Pancreas (tissue), 10 donors: ENCODE measurements around the gene DNAJC1. TPM values are rescaled to one million over a fixed set of nuclear protein-coding genes. Genes with fewer than 3 reads are reported as not detected.
A peak's percentile ranks its signal among the peaks of the same experiment; 100 is the strongest.

ENCODE experiments used
- ATAC-seq, 4 donors: fragments of 200-7000 bp; cut with Tn5 transposase; one replicate each; pipeline versions ENCODE4 v1.8.0 to v1.9.1; 2020; ENCODE audit warnings: mild to moderate bottlenecking in 4 of 4, moderate library complexity in 4 of 4
- DNase-seq, 6 donors: peaks; one replicate each; pipeline ENCODE4 v3.0.0-alpha.2; 2020
- FAIRE-seq: peaks from 2 replicates; lab custom pipeline; 2012; peaks lifted over from hg19 to GRCh38; lab: Jason Lieb, UNC
- H3K27ac ChIP-seq, 4 donors: fragments of 200-600 bp; sonication (generic); 1 replicate in 3 of 4; 2 replicates in 1 of 4; pipeline versions ENCODE4 v1.5.0 to v1.8.0; 2020
- H3K27me3 ChIP-seq, 4 donors: fragments of 200-600 bp; one replicate each; pipeline ENCODE4 v1.8.0; 2021
- H3K36me3 ChIP-seq, 3 donors: fragments of 200-600 bp; sonication (generic) in 1 of 3; one replicate each; pipeline versions ENCODE4 v1.5.0 to v1.8.0; 2020 to 2021
- H3K4me1 ChIP-seq, 3 donors: fragments of 200-600 bp; one replicate each; pipeline ENCODE4 v1.8.0; 2021
- H3K4me3 ChIP-seq, 4 donors: fragments of 200-600 bp; sonication (generic) in 2 of 4; one replicate each; pipeline versions ENCODE4 v1.5.0 to v1.8.0; 2020 to 2021
- H3K9me3 ChIP-seq, 4 donors: fragments of 200-600 bp; one replicate each; pipeline ENCODE4 v1.8.0; 2021
- WGBS, 2 donors: extraction: QIAGEN DNeasy Blood & Tissue Kit; methylation state at CpG; one replicate each; pipeline ENCODE4 v1.1.7; 2013; 5-methylcytosine and 5-hydroxymethylcytosine counted together
- intact Hi-C, 3 donors: fragments of 100-400 bp; cut with DNase I; formaldehyde crosslinking; loops; one replicate each; pipeline versions ENCODE4 v1.11.1 to v1.14.2; 2022
- polyA plus RNA-seq, 2 donors: library from polyadenylated mRNA; stranded (reverse); fragments of 200-250 nt; gene quantifications; one replicate each; pipeline ENCODE4 v1.2.3, GENCODE V29; 2013
- total RNA-seq, 6 donors: library from RNA; stranded (reverse); fragmentation: NEBNext Ultra II Directional in 4 of 6; extraction: Animal tissue kit (Norgen Biotek cat#: 25700) in 4 of 6; gene quantifications; one replicate each; pipeline versions ENCODE4 v1.2.1 to v1.2.4, GENCODE V29; 2021 to 2023
- TF ChIP-seq, protein P1 (sequence below), 4 donors: fragments of 200-600 bp; sonication (generic) in 3 of 4; IDR thresholded peaks; one replicate each; pipeline versions ENCODE4 v1.5.0 to v1.8.0; 2021; ENCODE audit warnings: antibody characterized with exemption in 4 of 4
- donor health status: healthy with polysubstance abuse.
- donor health status: DM: no; HTN: no; CAD: no; lungs with moderate emphysema.
- donor health status: DM: no; HTN: no; CAD: no.
- donor health status: control.
- donor health status: control.
- donor health status: Bipolar disorder and iron deficiency.
- donor health status: DM: yes; HTN: yes; CAD: no.
- donor health status: DM: no; HTN: no; CAD: no.
- donor health status: DM: no; HTN: no; CAD: no.
- donor health status: DM: yes; HTN: yes; CAD: no.

The DNAJC1 gene
- total and polyA plus RNA-seq, 8 donors: 16.7 to 30.7 (median 22.7) TPM

DNA sequence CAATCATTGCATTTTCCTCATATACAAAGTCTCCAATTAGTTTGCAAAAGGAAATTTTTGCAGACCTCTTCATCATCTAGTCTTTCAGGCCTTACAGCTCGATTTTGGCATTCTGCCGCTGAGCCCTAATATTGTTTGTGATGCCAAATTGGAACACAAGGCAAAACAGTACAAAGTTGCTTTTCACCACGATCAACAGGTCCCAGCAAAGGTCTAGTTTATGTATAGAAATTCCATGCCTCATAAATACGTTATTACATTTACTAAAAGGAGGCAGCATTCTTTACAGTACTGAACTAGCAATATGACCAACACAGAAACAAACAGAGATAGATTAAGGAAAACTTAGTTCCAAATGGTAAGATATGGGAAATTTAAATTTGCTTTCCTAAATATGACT lies 7.0 kb upstream of the DNAJC1 start:
- Histone ChIP-seq H3K27me3 (no peaks in the 10 kb centered on the region), H3K27ac (no peak overlapping the region), H3K4me1 (no peaks in the 10 kb centered on the region), H3K36me3 (no peaks in the 10 kb centered on the region), H3K4me3 (no peak overlapping the region), H3K9me3 (no peaks in the 10 kb centered on the region)
- no peak for DNase-seq
- TF ChIP-seq, protein P1, sequence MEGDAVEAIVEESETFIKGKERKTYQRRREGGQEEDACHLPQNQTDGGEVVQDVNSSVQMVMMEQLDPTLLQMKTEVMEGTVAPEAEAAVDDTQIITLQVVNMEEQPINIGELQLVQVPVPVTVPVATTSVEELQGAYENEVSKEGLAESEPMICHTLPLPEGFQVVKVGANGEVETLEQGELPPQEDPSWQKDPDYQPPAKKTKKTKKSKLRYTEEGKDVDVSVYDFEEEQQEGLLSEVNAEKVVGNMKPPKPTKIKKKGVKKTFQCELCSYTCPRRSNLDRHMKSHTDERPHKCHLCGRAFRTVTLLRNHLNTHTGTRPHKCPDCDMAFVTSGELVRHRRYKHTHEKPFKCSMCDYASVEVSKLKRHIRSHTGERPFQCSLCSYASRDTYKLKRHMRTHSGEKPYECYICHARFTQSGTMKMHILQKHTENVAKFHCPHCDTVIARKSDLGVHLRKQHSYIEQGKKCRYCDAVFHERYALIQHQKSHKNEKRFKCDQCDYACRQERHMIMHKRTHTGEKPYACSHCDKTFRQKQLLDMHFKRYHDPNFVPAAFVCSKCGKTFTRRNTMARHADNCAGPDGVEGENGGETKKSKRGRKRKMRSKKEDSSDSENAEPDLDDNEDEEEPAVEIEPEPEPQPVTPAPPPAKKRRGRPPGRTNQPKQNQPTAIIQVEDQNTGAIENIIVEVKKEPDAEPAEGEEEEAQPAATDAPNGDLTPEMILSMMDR (IDR thresholded peaks at IDR 0.05): no peak
- no peak for FAIRE-seq
- intact Hi-C loops: no loop called here
- 48 to 50% methylated on average over 4 of the region's 4 CpGs for WGBS, 2 donors
- no peak for ATAC-seq

DNA sequence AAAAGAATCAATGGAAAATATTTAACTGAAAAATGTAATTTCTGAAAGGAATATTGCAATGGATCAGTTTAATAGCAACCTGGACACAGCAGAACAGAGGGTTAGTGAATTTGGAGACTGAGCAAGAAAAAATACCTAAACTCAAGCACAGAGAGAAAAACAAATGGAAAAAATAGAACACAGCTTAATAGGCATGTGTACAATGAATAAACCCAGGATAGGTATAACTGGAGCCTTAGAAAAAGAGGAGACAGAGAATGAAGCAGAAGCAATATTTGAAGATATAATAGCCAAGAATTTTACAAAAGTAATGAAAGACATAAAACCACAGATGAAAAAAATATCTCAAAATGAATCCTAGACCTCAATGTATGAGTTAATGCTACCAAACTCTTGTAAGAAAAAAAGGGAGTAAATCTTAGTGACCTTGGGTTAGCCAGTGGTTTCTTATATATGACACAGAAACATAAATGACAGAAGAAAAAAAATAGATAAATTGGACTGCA lies 2.9 kb upstream of the DNAJC1 start:
- intact Hi-C loops: loop anchor here in 1 of 3 donors (10.0 kb wide), 1 partner anchor 988 kb away; no protein-coding TSS in a partner anchor
- no peak overlapping the region for H3K4me3 ChIP-seq
- no peak for DNase-seq
- no peaks in the 10 kb centered on the region for H3K36me3 ChIP-seq
- TF ChIP-seq, protein P1 (IDR thresholded peaks at IDR 0.05): no peak
- no peak for FAIRE-seq
- H3K4me1 ChIP-seq: peaks cover 0 to 9% (median 7%) of the 10 kb centered on the region in 3 donors
- H3K9me3 ChIP-seq: no peaks in the 10 kb centered on the region
- no peak overlapping the region for H3K27ac ChIP-seq
- H3K27me3 ChIP-seq: no peaks in the 10 kb centered on the region
- no peak for ATAC-seq

DNA sequence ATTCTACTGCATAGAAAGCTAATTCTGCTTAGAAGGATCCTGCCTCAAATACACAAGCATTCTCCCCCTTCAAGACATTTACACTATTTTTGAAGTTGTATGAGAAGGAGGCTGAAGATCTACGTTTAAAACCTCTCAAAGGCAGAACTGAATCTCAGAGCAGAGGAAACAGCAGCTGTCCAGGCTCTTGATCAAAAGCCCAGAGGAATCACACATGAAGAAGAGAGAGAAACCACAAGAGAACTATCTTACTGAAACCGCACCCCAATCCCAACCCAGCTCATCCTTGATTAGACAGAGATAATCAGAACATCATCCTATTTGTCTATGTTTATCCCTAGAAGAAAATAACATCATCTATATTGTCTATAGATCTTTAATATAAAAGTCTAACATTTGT lies 2.2 kb upstream of the DNAJC1 start:
- TF ChIP-seq, protein P1 (IDR thresholded peaks at IDR 0.05): no peak
- Histone ChIP-seq H3K36me3 (no peaks in the 10 kb centered on the region), H3K27me3 (no peaks in the 10 kb centered on the region), H3K4me1 (peaks cover 0 to 15% (median 10%) of the 10 kb centered on the region in 3 donors), H3K9me3 (no peaks in the 10 kb centered on the region), H3K4me3 (no peak overlapping the region), H3K27ac (no peak overlapping the region)
- DNase-seq (no peak), FAIRE-seq (no peak), ATAC-seq (no peak)
- 80 to 82% methylated on average over 2 of the region's 2 CpGs for WGBS, 2 donors
- intact Hi-C loops: loop anchor here in 1 of 3 donors (10.0 kb wide), 1 partner anchor 989 kb away; no protein-coding TSS in a partner anchor

DNA sequence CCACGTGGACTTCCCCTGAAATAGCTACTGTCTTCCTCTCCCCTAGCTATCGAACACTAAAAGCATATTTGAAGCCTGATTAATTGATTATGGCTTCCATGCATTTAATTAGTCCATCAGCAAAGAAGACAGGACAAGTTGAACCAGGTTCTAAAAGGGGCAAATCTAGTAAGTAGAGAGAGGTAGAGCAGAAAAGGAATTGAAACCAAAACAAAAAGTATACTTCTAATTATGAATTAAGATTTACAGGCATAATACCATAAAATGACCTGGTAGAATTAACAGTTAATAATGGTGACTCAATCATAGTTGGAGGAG lies 393 bp upstream of the DNAJC1 start:
- ATAC-seq (no peak), DNase-seq (no peak), FAIRE-seq (peak; percentile 41)
- no peaks in the 10 kb centered on the region for H3K36me3 ChIP-seq
- no peaks in the 10 kb centered on the region for H3K27me3 ChIP-seq
- intact Hi-C loops: loop anchor here in 1 of 3 donors (10.0 kb wide), 1 partner anchor 991 kb away; no protein-coding TSS in a partner anchor
- peak overlapping the region; percentile 98 to 100 (median 98) for H3K27ac ChIP-seq
- H3K9me3 ChIP-seq: no peaks in the 10 kb centered on the region
- H3K4me1 ChIP-seq: peaks cover 0 to 16% (median 10%) of the 10 kb centered on the region in 3 donors
- WGBS, 2 donors: 0% methylated on average over 2 of the region's 2 CpGs
- peak overlapping the region; percentile 71 to 87 (median 80) for H3K4me3 ChIP-seq
- TF ChIP-seq, protein P1 (IDR thresholded peaks at IDR 0.05): no peak

DNA sequence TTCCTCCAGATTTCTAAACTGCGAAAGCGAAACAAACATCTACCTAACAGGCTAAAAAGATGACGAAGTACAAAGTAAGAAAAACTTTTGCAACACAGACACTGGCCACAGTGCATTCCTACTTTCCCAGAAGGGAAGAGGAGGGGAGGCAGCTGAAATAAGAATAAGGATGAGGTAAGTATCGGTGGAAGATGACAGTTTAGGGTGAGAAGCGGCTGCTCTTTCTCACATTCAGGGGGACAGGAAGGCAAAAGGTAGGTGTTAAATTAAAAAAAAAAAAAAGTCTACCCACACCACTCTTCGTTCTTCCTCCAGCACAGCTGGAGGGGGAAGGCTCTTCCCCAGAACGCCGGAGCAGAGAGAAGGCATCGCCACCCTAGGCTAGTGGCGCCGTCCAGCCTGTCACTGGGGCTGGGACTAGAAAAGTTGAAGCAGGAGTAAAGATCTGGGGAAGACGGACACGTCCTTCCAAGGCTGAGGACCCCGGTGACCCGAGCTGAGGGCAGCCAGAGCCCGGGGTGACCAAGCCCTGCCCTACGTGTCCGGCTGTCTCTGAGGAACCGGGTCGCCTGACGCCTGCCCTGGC lies 846 bp downstream of the DNAJC1 start:
- H3K27me3 ChIP-seq: no peaks in the 10 kb centered on the region
- intact Hi-C loops: loop anchor here in 1 of 3 donors (10.0 kb wide), 1 partner anchor 992 kb away; no protein-coding TSS in a partner anchor
- no peak for FAIRE-seq
- H3K27ac ChIP-seq: peak overlapping the region; percentile 98 to 100 (median 98)
- no peaks in the 10 kb centered on the region for H3K36me3 ChIP-seq
- TF ChIP-seq, protein P1 (IDR thresholded peaks at IDR 0.05): no peak
- H3K4me3 ChIP-seq: peak overlapping the region; percentile 71 to 87 (median 80)
- peak; percentile 22 to 44 (median 40) for ATAC-seq
- H3K9me3 ChIP-seq: no peaks in the 10 kb centered on the region
- DNase-seq: no peak
- H3K4me1 ChIP-seq: peaks cover 0 to 16% (median 10%) of the 10 kb centered on the region in 3 donors
- WGBS, 2 donors: 0% methylated on average over 20 to 21 of the region's 21 CpGs
